Fibroblast of peridontal ligament (primary cell): ENCODE results near the gene SNRPD2.
"Not testable (repeated sequence)": the region's sequence is repeated elsewhere in the genome, so short reads cannot be mapped to it uniquely, and the experiment has no call there.

Experiments used
- DNase-seq: peaks from one replicate; pipeline ENCODE4 v3.0.0-alpha.2; 2010; ENCODE audit errors: extremely low read depth

Gene SNRPD2

DNA sequence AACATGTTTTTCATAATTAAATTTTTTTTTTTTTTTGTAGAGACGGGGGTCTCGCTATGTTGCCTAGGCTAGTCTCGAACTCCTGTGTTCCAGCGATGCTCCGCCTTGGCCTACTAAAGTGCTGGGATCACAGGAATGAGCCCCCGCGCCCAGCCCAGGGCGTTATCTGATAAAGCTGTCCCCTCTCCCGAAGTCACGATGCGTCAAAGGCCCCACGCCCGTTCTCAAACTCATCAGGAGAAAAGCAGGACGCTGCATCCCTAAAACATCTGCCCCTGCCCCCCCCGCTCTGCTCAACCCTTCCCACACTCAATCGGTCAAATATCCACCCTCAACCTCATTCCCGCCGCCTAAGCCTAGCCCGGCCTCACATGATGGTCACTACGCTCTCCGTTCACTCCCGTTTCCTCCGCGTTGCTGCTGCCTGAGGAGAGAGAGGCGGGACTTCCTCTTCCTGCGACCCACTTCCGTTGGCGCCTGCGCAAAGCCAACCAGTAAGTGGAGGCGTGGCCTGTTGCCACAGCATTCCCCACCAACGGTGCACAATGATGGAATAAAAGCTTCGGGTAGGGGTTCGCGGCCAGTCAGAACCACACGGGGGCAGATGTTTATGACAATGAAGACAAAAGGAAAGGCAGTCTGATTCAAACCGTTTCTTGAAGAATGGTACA is at the start of gene SNRPD2:
Gene SNRPD2 (minus strand): TSS at position 438 of the 671 bp plus-strand sequence. CDS start 65 bp downstream, at position 373.
- peak; percentile 94 for DNase-seq

DNA sequence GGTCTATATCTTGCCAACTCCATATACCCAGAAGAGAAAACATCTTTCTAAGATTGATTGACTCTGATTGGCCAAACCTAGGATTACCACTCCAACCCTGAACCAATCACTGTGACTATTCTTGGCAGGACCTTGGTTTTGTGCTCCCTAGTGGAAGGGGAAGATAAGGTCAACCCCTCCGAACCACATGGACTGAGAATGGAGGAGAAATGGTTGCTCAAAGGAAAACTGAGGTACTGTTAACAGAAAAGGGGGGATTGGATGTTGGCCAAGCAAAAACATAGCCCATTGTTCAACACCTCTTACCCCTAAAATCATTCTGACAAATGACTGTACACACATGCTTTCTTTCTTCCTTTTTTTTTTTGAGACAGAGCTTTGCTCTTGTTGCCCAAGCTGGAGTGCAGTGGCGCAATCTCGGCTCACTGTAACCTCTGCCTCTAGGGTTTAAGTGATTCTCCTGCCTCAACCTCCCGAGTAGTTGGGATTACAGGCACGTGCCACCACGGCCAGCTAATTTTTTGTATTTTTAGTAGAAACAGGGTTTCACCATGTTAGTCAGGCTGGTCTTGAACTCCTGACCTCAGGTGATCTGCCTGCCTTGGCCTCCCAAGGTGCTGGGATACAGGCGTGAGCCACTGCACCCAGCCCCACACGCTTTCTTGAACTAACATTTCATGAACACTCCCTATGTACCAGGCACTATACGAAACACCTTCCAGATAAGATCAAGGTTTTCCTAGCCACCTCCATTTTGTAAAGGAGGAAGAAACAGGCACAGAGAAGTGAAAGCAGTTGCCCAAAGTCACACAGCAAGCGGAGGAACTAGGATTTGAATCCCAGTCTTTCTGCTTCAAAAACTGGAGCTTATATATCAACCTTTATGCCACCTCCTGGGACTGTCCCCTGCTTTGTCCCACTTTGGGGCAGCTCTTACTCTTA is 48.0 kb upstream of the SNRPD2 start:
- DNase-seq = no peak

DNA sequence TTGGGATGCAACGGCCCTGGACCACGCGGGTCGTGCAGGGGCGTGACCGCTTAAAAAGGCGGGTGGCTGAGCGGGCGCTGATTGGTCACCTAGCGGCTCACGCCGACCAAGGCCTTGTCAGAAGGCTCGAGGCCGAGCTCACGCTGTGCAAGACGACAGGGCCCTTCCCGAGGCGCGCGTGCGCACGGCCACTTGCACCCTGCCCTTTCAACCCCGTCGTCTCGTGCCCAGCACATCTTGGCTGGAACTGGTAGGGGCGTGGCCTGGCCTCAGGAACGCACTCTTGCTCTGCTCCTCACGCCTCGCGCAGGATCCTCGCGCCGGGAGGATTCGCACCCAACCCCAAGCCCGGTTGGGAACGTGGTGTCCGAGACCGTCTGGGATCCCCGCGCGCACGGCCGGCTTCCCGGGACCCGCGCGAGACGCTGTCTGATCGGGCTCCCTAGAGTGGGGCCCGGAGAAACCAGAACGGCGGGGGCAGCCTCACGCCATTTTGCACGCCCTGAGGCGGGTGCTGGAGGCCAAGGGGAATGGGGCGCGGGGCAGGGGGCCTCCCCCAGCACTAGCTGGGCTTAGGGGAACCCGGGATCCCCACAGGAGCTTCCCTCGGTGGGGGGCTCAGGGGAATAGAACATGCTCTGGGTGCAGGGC is 41.5 kb upstream of the SNRPD2 start, which contains the start of gene MEIOSIN:
Gene MEIOSIN (plus strand): TSS at position 280 of the 651 bp plus-strand sequence. CDS start 1,938 bp downstream, outside the sequence.
- no peak for DNase-seq

DNA sequence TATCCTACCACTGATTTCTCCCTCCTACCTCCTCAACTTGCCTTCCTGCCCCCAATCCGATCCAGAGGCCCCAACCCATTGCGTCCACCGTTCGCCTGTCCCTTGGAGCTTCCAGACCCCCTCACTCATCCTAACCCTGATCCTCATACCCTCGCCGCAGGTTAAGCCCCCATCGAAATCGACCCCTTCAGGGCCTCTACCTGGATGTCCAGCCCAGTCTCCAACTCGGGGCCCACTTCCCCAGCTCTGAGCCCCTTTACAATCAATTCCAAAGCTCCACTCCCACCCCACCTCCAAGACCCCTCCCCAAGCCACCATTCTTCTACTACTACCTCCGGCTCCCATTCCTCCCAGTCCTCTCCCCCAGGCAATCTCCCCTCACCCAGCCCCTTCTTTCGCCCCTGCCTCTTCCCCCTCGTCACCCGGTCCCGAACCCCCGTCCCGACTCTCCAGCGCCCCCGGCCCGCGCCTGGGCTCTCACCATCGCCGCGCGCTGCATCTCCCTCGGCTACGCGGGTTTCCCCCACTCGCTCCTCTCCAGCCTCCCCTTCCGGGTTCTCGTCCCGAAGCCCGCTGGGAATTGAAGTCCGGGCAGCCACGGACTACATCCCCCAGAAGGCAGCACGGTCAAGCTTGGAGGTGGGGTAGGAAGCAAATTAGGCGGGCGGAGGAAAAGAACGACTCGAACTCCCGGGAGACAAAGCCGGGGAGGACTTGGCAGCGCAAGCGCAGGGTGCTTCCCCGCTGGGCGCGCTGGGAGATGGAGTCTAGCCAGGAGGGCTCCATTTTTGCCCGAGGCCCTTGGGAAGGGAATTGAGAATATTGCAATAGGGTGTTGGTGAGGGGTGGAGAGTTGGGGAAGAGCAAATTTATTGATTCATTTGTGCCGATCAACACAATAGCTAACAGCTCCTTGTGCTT is 38.9 kb upstream of the SNRPD2 start, which contains the start of gene FBXO46:
Gene FBXO46 (minus strand): TSS at position 529 of the 921 bp plus-strand sequence. CDS start 17,401 bp downstream, outside the sequence.
- peak; percentile 97 for DNase-seq

DNA sequence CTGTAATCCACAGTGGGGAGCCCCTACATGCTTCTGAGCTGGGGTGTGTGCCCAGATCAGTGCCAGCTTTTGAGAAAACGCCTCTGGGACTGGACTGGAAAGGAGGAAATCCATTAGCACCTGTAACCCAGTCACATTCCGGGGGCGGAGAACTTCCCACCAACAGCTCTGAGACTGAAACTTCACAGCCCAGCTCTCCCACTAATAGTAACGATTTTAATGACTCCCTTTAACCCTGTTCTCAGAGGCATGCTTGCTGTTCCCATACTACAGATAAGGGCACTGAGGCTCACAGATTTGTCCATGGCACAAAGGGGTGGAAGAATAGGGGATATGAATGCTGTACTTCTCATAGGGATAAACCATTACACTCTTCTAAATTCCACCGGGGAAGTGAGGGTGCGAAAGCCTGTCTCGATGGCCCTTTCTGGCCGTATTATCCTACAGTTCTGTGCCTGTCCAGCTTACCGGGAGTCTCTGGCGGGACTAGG is 38.1 kb upstream of the SNRPD2 start:
- DNase-seq = no peak

DNA sequence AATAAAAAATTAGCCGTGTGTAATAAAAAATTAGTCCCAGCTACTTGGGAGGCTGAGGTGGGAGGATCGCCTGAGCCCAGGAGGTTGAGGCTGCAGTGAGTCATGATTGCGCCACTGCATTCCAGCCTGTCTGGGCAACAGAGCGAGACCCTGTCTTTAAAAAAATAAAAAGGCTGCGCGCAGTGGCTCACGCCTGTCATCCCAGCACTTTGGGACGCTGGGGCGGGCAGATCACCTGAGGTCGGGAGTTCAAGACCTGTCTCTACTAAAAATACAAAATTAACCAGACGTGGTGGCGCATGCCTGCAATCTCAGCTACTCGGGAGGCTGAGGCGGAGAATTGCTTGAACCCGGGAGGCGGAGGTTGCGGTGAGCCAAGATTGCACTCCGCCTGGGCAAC is 36.9 kb upstream of the SNRPD2 start:
- not testable (repeated sequence) for DNase-seq

DNA sequence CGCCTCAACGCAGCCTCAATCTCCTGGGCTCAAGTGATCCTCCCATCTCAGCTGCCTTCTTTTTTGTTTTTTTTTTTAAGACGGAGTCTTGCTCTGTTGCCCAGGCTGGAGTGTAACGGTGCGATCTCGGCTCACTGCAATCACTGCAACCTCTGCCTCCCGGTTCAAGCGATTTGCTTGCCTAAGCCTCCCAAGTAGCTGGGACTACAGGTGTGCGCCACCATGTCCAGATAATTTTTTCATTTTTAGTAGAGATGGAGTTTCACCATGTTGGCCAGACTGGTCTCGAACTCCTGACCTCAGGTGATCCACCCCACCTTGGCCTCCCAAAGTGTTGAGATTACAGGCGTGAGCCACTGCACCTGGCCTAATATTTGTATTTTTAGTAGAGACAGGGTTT is 28.3 kb upstream of the SNRPD2 start:
- DNase-seq = not testable (repeated sequence)

DNA sequence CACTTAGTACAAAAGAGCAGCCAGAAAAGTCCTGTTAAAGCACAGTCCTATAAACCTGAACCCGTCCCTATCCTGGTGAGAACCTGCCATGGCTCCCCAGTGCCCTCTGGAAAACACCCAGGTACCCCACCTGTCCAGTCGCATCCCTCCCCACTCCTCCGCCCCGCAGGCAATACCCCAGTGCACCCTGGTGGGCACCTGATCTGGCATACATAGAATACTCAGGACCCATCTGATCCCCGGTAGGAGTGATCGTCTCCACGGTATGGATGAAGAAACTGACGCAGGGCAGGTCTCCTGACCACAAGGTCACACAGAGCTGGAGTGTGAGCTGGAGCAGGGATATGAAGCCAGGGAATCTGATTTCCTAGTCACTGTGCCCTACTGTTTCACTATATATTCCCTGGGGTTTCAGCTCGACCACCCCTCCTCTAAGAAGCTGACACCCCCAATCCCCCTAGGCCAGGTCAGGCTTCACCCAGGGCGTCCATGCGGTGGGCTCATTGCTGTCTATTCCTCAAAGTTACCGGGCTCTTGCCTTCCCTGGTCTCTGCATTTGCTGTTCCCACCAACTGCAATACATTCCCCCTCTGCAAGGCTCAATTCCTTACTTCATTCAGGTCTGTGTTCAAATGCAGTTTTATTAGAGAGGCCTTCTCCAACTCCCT is 26.4 kb upstream of the SNRPD2 start:
- no peak for DNase-seq

DNA sequence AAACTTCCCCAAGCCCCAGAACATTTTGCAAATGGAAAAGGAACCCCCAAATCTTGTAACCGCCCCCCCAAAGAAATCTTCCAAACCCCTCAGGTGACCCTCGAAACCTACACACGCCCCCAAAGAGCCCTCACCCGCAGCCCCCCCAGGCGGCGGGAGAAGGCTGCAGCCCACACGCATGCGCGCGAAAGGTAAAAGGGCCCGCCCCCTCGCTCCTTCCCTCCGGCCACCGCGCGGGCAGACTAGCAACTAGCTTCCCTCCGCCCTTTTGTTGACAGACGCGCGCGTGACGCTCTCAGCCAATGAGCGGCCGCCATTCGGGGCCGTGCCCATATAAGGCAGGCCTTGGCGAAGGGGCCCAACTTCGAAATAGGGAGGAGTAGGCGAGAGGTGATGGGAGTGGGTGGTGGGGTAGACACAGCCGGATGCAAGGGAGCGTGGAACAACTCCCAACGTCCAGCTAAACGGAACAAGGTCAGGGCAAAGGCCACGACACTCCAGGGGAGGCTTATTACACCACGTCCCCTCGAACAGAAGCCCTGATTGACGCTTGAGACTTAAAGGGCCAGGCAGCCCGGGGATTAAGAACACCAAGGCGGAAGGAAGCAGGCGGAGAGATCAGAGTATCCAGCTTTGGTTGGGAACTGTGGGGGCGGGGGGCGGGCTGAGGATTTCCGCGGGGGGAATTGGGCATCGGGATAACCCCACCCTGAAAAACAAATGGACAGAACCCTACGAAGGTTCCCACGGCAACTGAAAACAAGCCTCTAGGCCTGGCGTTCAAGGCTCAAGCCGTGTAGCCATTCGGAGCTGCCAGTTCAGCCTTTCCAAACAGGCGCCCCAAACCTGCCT is 25.6 kb upstream of the SNRPD2 start:
- peak; percentile 98 for DNase-seq

DNA sequence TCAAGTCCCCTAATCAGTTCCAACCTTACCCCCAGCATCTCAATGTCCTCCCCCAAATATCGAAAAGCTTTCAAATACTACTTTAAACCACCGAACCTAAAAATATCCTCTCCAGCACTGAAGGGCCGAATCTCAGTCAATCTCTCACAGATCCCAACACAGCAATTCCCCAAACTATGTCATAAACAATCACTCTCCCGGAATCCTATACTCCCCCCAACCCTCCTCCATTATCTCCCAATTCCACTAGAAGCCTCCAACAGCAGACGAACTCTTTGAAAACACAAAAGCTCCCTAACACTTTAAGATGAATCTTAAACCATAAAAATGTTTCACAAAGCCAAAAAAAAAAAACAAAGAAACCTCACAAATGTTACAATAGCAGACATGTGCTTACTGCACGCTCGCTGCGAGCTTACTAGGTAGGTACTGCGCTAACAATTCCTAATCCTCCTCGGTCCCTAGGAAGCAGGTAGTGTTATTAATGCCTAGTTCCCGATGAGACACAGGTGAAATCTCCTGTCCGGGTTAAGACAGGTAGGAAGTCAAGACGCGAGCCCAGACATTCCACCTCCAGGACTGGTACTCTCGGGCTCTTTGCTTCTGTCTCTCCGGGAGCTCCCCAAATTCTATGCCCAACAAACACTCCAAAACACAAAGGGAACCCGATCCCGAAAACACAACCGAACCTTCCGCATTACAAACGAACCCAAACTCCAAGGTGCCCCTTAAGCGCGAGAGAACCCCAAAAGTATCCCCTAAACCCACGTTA is 24.8 kb upstream of the SNRPD2 start:
- peak; percentile 46 for DNase-seq

DNA sequence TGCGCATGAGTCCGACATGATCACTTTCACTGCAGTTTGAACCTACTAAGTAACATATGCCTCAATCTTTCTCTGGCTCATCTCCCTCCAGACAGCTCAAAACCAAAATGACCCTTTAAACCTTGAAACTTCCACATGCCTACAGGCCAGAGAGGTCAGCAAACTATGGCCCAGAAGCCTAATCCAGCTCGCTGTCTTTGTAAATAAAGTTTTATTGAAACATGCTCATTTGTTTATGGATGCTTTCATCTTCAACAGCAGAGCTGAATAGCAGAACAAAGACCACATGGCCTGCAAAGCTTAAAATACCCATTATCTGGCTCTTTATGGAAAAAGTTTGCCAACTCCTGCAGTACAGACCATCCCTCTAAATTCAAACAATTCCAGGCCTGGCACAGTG is 23.4 kb upstream of the SNRPD2 start:
- no peak for DNase-seq

DNA sequence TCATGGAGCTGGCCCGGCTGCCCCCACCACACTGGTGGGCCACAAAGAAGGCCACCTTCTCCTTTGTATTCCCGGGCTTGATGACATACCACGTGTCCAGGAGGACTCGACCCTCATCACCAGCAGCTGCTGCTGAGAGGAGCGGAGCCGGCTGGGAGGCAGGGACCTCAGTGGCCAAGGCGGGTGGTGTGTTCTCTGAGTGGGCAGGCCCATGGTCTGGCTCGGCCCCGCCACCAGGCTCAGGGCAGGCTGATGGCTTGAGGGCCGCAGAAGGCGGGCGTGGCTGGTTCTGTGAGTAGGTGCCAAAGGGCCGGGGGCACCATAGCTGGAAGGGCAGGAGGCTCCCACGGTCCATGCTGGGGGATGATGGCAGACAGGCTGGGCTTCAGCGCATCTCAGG is 21.4 kb upstream of the SNRPD2 start:
- no peak for DNase-seq

DNA sequence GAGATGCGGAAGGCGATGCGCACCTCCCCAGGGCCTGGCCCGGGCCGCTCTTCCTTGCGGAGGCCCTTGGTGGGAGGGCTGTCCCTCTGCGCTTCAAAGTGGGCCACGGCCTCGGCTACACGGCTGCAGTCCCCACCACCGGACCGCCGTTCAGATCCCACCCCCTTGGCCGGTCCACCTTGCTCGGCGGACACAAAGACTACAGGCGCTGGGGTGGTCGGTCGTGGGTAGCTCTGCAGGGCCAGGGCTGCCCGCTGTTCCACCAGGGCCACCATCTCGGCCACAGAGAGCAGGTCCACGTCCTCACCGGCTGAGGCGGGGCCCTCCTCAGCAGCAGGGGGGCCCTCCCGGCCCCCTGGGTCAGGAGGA is 20.9 kb upstream of the SNRPD2 start:
- no peak for DNase-seq

DNA sequence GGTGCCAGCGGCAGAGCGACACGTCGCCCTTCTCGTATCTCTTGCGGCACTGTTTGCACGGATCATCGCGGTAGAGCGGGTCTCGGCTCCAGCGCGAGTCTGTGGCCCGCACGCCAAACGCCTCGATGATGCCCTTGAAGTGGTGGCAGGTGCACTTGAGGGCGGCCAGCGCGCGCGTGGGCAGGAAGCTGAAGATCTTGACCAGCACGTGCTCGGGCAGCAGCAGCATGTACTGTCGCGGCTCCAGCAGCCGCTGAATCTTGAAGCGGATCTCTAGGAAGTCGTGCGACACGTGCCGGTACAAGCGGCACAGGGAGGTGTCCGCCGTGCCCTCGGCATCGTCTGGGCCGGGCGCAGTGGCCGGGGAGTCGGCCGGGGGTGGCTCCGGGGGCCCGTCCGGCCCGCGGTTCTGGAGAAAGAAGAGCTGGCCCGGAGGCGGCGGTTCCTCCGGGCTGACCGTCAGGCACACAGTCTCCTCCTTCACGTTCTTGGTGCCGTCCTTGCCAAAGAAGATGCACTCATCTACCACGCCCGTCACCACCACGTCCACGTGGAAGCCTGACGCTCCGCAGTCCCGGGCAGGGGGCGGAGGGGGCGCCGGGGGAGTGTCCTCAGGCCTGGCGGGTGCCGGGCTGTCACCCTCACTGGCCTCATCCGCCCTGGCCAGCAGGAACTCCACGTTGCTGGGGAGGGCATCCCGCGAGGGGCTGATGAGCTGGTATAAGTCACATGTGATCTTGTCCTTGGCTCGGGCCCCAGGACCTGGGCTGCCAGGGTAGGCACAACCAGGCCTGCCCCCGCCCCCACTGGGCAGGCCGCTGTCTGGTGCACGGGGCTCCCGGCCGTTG is 20.3 kb upstream of the SNRPD2 start:
- no peak for DNase-seq

DNA sequence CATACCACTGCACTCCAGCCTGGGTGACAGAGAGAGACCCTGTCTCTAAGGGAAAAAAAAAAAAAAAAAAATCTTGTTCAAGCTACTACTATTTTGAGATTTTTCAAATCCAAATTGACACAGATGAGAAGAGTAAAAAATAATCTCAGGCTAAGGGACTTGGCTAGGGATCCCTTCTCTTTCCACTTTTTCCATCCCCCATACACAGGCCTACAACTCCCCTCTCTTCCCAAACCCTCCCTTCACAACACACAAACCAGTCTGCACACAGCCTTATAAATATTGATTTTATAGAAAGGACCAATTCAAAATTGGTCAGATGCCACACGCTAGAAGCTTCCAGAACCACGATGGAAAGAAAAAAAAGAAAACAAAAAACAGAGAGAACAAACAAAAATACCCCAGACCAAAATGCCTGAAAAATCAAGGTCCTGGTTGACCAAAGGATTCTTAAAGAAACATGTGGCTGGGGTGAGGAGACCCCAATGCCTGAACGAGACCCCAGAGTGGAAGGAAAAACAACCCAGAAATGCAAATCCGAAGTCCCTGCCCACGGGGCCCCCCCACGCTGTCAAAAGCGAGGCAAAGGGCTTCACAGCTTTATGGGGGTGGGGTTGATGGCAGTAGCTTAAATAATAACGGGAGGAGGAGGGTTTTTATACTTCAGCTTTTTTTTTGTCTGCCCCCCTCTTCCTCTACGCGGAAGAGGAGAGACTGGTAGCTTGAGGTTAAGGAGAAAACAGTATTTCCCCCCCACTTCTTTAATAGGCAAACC is 18.8 kb upstream of the SNRPD2 start:
- DNase-seq = no peak

DNA sequence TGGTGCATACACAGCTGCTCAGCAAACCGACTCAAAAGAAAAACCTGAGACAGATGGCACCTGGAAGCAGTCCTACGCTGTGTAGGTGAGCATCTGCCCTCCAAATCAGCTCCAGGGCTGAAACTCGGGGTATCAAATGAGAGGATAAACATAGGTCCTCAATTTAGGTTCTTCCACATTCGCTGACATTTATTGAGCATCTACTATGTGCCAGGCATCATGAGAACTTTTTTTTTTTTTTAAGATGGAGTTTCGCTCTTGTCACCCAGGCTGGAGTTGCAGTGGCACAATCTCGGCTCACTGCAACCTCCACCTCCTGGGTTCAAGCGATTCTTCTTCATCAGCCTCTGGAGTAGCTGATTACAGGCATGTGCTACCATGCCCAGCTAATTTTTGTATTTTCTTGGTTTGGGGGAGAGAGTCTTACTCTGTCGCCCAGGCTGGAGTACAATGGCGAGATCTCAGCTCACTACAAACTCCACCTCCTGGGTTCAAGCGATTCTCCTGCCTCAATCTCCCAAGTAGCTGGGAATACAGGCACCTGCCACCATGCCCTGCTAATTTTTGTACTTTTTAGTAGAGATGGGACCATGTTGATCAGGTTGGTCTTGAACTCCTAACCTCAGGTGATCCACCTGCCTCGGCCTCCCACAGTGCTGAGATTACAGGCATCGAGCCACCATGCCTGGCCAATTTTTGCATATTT is 14.1 kb upstream of the SNRPD2 start:
- DNase-seq = no peak
